Eye (tissue), 1 donor: ENCODE results near the gene SLC39A9.
"Not testable (repeated sequence)": the region's sequence is repeated elsewhere in the genome, so short reads cannot be mapped to it uniquely, and the experiment has no call there.

ENCODE experiments used
- DNase-seq: peaks from one replicate; pipeline ENCODE4 v3.0.0-alpha.2; 2015

Gene SLC39A9

GRCh38 chr14:69428289-69428998 lies 30.0 kb downstream of the SLC39A9 start:
- no peak for DNase-seq

GRCh38 chr14:69429643-69430042 lies 31.2 kb downstream of the SLC39A9 start:
- no peak for DNase-seq

- no peak for DNase-seq
Observed at GRCh38 chr14:69430306-69430939, 31.9 kb downstream of the SLC39A9 start.

- no peak for DNase-seq
Observed at GRCh38 chr14:69432364-69432763, 33.9 kb downstream of the SLC39A9 start.

- DNase-seq: no peak
Observed at GRCh38 chr14:69439521-69440270, 41.2 kb downstream of the SLC39A9 start.

GRCh38 chr14:69441948-69442347 lies 43.5 kb downstream of the SLC39A9 start:
- DNase-seq: no peak

GRCh38 chr14:69443296-69443805 lies 44.9 kb downstream of the SLC39A9 start:
- DNase-seq: no peak

GRCh38 chr14:69449216-69449615 lies 50.7 kb downstream of the SLC39A9 start:
- DNase-seq: no peak

GRCh38 chr14:69451941-69452340 lies 53.4 kb downstream of the SLC39A9 start:
- no peak for DNase-seq

- DNase-seq: no peak
Observed at GRCh38 chr14:69458350-69458749, 59.9 kb downstream of the SLC39A9 start.

- no peak for DNase-seq
Observed at GRCh38 chr14:69459122-69459521, 60.6 kb downstream of the SLC39A9 start.

- DNase-seq: peak; percentile 86
Observed at GRCh38 chr14:69460093-69460701, 61.7 kb downstream of the SLC39A9 start.

GRCh38 chr14:69464379-69464778 lies 65.9 kb downstream of the SLC39A9 start:
- DNase-seq: no peak

GRCh38 chr14:69464829-69465228 lies 66.3 kb downstream of the SLC39A9 start:
- DNase-seq: no peak

GRCh38 chr14:69468949-69469348 lies 70.5 kb downstream of the SLC39A9 start:
- DNase-seq: no peak

GRCh38 chr14:69471436-69471835 lies 72.9 kb downstream of the SLC39A9 start:
- DNase-seq: no peak

- DNase-seq: no peak
Observed at GRCh38 chr14:69471916-69472315, 73.4 kb downstream of the SLC39A9 start.

GRCh38 chr14:69473260-69473659 lies 74.8 kb downstream of the SLC39A9 start:
- no peak for DNase-seq

- no peak for DNase-seq
Observed at GRCh38 chr14:69473946-69474345, 75.5 kb downstream of the SLC39A9 start.

GRCh38 chr14:69475194-69475818 lies 76.8 kb downstream of the SLC39A9 start:
- DNase-seq: no peak

- not testable (repeated sequence) for DNase-seq
Observed at GRCh38 chr14:69476824-69477450, 78.4 kb downstream of the SLC39A9 start.

- DNase-seq: not testable (repeated sequence)
Observed at GRCh38 chr14:69478055-69478454, 79.6 kb downstream of the SLC39A9 start.
